Activated CD4-positive, alpha-beta memory T cell treated with anti-CD3 and anti-CD28 coated beads, Interleukin-2, amount 10 ng/mL, durations not matched to agents 7 days and 5 days (primary cell): Measurements from ENCODE around the gene CCR6. TPM values are rescaled to one million over a fixed set of nuclear protein-coding genes. Genes with fewer than 3 reads are reported as not detected.

Experiments
- CTCF ChIA-PET: fragments of 350-600 bp; sonication (Branson Sonifier 250); formaldehyde crosslinking; loops from one replicate; lab custom pipeline; 2021; ENCODE audit warnings: antibody characterized with exemption, inconsistent platforms; lab: Charles Lee
- POLR2A ChIA-PET: fragments of 350-600 bp; sonication (Branson Sonifier 250); formaldehyde crosslinking; loops from one replicate; lab custom pipeline; 2021; ENCODE audit warnings: antibody characterized with exemption; lab: Charles Lee
- DNase-seq: peaks from one replicate; pipeline ENCODE4 v3.0.0-alpha.2; 2020
- H3K27ac Mint-ChIP-seq: one replicate; pipeline ENCODE4 v1.8.0; 2021; ENCODE audit warnings: mild to moderate bottlenecking, mixed read lengths
- H3K27me3 Mint-ChIP-seq: one replicate; pipeline ENCODE4 v1.8.0; 2021; ENCODE audit warnings: mixed read lengths
- H3K36me3 Mint-ChIP-seq: one replicate; pipeline ENCODE4 v1.8.0; 2021; ENCODE audit warnings: low read depth, mixed read lengths
- H3K4me1 Mint-ChIP-seq: one replicate; pipeline ENCODE4 v1.8.0; 2021; ENCODE audit warnings: mixed read lengths
- H3K4me3 Mint-ChIP-seq: one replicate; pipeline ENCODE4 v1.8.0; 2021; ENCODE audit warnings: mild to moderate bottlenecking, mixed read lengths
- H3K9me3 Mint-ChIP-seq: one replicate; pipeline ENCODE4 v1.8.0; 2021; ENCODE audit warnings: mixed read lengths
- total RNA-seq, 2 experiments: library from RNA; stranded (reverse); gene quantifications; one replicate each; pipeline ENCODE4 v1.2.3, GENCODE V29; 2021

The CCR6 gene
- total RNA-seq, 2 experiments from 2014 or later, result 20.0 to 20.3 TPM

DNA sequence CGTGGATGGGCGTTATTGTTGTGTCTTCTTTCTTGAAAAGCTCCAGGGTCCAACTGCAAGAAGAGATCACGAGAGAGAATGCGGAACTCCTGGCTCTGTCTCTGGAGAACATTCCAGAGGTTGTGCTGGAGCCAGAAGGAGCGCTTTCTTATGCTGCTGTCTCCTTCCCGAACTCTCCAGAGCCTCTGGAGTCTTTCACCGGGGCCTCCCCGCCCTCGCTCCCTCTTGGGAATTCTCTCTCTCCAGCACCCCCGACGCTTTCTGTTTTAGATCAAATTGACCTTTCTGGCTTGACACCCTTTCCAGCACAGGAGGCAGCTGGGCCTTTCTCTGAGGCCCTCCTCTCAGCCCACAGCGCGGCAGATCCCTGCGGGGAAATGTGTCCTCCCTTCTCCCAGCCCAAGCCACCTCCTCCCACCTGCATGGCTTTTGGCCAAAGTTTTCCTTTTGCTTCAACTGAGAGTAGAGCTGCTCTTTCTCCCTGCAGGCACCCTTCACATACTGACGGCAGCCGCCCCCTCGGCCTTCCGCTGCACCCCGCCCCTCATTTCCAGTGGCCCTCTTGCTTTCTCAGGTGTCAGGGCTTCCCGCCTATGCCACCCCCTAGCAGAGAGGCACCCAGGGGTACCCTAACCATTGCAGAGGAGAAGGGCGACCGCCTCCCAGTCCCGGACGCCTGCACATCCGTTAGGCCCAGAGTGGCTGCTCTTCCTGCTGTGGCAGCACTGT, 6.6 kb upstream of the CCR6 start:
- no peak for DNase-seq
- peak overlapping the region; percentile 24 for H3K27ac Mint-ChIP-seq
- peaks cover 3% of the 10 kb centered on the region for H3K27me3 Mint-ChIP-seq
- peaks cover 24% of the 10 kb centered on the region for H3K36me3 Mint-ChIP-seq
- H3K4me3 Mint-ChIP-seq, result peak overlapping the region; percentile 23
- peaks cover 2% of the 10 kb centered on the region for H3K9me3 Mint-ChIP-seq
- ChIA-PET POLR2A (interaction anchor here (0.9 kb wide), 1 partner anchor 26 kb away, joined by 4 read pairs; no protein-coding TSS in a partner anchor), CTCF (interaction anchor here (1.0 kb wide), 1 partner anchor 68 kb away, joined by 3 read pairs; no protein-coding TSS in a partner anchor)
- H3K4me1 Mint-ChIP-seq, result peaks cover 89% of the 10 kb centered on the region

DNA sequence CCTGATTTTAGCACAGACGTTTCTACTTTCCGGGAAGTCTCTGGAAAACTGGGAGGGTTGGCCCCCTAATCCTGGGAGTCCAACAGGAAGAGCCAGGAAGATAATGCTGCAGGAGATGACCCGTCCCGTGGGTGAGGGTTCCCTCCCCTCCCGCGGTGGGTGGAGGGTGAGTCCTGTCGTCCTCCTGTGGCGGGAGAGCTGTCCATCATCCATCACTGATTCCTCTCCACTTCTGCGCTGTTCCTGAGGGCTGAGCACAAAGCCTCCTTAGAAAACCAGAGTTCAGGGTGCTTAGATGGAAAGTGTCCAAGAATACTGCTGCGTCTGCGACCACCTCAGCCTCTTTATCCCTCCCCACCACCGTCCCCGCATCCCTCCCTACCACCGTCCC, 6.1 kb upstream of the CCR6 start:
- peaks cover 24% of the 10 kb centered on the region for H3K36me3 Mint-ChIP-seq
- H3K4me3 Mint-ChIP-seq, result no peak overlapping the region
- no peak overlapping the region for H3K27ac Mint-ChIP-seq
- POLR2A ChIA-PET, result interaction anchor here (0.9 kb wide), 1 partner anchor 25 kb away, joined by 4 read pairs; no protein-coding TSS in a partner anchor
- H3K9me3 Mint-ChIP-seq, result peaks cover 2% of the 10 kb centered on the region
- DNase-seq, result no peak
- peaks cover 3% of the 10 kb centered on the region for H3K27me3 Mint-ChIP-seq
- CTCF ChIA-PET, result no interaction called here
- peaks cover 89% of the 10 kb centered on the region for H3K4me1 Mint-ChIP-seq

DNA sequence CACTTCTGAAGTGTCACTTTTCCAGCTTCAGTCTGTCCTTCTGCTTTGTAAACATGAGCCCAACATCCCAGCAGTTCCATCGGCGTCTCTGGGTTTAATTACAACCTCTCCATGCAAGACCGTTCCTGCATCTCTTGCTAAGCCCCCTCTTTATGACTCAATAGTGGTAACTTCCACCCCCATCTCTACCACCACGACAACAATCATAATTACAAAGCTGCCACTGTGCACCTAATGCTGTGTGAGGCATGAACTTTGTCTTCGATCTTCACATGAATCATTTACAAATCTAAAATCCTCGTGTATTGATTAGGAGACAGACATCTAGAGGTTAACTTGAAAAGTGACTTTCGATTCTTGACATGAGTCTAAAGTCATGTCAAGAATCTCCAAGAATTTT, 4.9 kb upstream of the CCR6 start:
- CTCF ChIA-PET, result no interaction called here
- H3K9me3 Mint-ChIP-seq, result peaks cover 2% of the 10 kb centered on the region
- peaks cover 89% of the 10 kb centered on the region for H3K4me1 Mint-ChIP-seq
- POLR2A ChIA-PET, result interaction anchor here (0.7 to 1.5 kb wide), 2 partner anchors 24 to 26 kb away, joined by 3 read pairs; no protein-coding TSS in a partner anchor
- H3K36me3 Mint-ChIP-seq, result peaks cover 24% of the 10 kb centered on the region
- H3K27ac Mint-ChIP-seq, result peak overlapping the region; percentile 97
- H3K4me3 Mint-ChIP-seq, result peak overlapping the region; percentile 22
- DNase-seq, result no peak
- no peaks in the 10 kb centered on the region for H3K27me3 Mint-ChIP-seq

DNA sequence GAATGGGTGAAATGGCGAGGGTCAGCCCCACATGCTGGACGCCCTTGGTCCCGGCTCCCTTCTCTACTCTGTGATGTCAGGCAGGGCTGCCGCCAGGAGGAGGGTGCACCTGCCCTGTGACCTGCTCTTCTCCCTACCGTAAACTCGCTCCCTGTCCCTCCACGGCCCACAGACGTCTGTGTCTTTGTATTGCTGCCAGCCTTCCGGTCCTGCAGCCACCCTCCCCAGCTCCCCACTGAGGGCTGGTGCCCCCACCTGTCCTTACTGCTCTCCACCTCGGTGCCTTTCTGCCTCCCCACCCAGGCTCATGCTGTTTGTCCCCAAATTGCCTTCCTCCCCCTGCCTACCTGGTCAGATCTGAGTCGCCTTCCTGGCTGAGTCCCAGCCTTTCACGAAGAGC, 4.1 kb upstream of the CCR6 start:
- peak overlapping the region; percentile 53 for H3K4me3 Mint-ChIP-seq
- no peak for DNase-seq
- peaks cover 2% of the 10 kb centered on the region for H3K9me3 Mint-ChIP-seq
- H3K36me3 Mint-ChIP-seq, result peaks cover 27% of the 10 kb centered on the region
- ChIA-PET POLR2A (interaction anchor here (1.2 to 1.5 kb wide), 3 partner anchors 23 to 71 kb away, joined by 3 to 4 read pairs (median 3); no protein-coding TSS in a partner anchor), CTCF (interaction anchor here (1.3 kb wide), 1 partner anchor 344 kb away, joined by 3 read pairs; no protein-coding TSS in a partner anchor)
- peaks cover 87% of the 10 kb centered on the region for H3K4me1 Mint-ChIP-seq
- H3K27me3 Mint-ChIP-seq, result no peaks in the 10 kb centered on the region
- peak overlapping the region; percentile 97 for H3K27ac Mint-ChIP-seq

GRCh38 chr6:167119670-167120582, 3.0 kb upstream of the CCR6 start:
- CTCF ChIA-PET, result interaction anchor here (0.6 to 1.3 kb wide), 2 partner anchors 22 to 345 kb away, joined by 3 read pairs; no protein-coding TSS in a partner anchor
- peak overlapping the region; percentile 97 for H3K27ac Mint-ChIP-seq
- POLR2A ChIA-PET, result interaction anchor here (0.8 to 1.5 kb wide), 5 partner anchors 22 to 121 kb away, joined by 3 to 5 read pairs (median 4); partner anchors contain the start of gene CEP43
- H3K4me1 Mint-ChIP-seq, result peaks cover 84% of the 10 kb centered on the region
- H3K36me3 Mint-ChIP-seq, result peaks cover 33% of the 10 kb centered on the region
- H3K4me3 Mint-ChIP-seq, result no peak overlapping the region
- peaks cover 2% of the 10 kb centered on the region for H3K9me3 Mint-ChIP-seq
- no peaks in the 10 kb centered on the region for H3K27me3 Mint-ChIP-seq
- peak; percentile 46 for DNase-seq

DNA sequence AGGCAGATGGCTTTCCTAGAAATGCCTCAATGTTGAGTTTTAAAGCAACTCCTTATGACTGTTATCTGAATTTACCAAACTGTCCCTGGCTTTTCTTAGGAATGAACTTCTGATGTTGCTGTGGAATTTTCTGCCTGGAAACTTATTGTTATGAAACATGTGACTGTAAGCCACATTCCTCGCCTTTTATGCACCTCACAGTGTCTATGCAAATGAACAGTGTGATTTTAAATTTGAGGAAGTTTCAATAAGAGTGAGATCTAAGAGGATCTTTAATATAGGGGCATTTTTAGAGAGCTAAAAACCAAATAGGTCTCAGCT, 2.4 kb upstream of the CCR6 start:
- no peaks in the 10 kb centered on the region for H3K27me3 Mint-ChIP-seq
- no peak for DNase-seq
- POLR2A ChIA-PET, result interaction anchor here (0.8 to 1.5 kb wide), 3 partner anchors 30 to 121 kb away, joined by 3 to 5 read pairs (median 4); partner anchors contain the start of gene CEP43
- H3K36me3 Mint-ChIP-seq, result peaks cover 37% of the 10 kb centered on the region
- peak overlapping the region; percentile 97 for H3K27ac Mint-ChIP-seq
- no peak overlapping the region for H3K4me3 Mint-ChIP-seq
- H3K9me3 Mint-ChIP-seq, result peaks cover 2% of the 10 kb centered on the region
- H3K4me1 Mint-ChIP-seq, result peaks cover 82% of the 10 kb centered on the region
- CTCF ChIA-PET, result no interaction called here

GRCh38 chr6:167121335-167121841, 1.5 kb upstream of the CCR6 start:
- H3K27ac Mint-ChIP-seq, result peak overlapping the region; percentile 97
- H3K9me3 Mint-ChIP-seq, result peaks cover 3% of the 10 kb centered on the region
- H3K4me1 Mint-ChIP-seq, result peaks cover 76% of the 10 kb centered on the region
- H3K27me3 Mint-ChIP-seq, result no peaks in the 10 kb centered on the region
- POLR2A ChIA-PET, result interaction anchor here (1.1 to 4.0 kb wide), 8 partner anchors 19 to 123 kb away, joined by 4 to 32 read pairs (median 12); partner anchors contain the start of gene CEP43
- H3K36me3 Mint-ChIP-seq, result peaks cover 37% of the 10 kb centered on the region
- peak overlapping the region; percentile 80 for H3K4me3 Mint-ChIP-seq
- CTCF ChIA-PET, result interaction anchor here (1.4 to 3.5 kb wide), 5 partner anchors 10 to 74 kb away, joined by 3 to 19 read pairs (median 10); no protein-coding TSS in a partner anchor
- DNase-seq, result no peak

DNA sequence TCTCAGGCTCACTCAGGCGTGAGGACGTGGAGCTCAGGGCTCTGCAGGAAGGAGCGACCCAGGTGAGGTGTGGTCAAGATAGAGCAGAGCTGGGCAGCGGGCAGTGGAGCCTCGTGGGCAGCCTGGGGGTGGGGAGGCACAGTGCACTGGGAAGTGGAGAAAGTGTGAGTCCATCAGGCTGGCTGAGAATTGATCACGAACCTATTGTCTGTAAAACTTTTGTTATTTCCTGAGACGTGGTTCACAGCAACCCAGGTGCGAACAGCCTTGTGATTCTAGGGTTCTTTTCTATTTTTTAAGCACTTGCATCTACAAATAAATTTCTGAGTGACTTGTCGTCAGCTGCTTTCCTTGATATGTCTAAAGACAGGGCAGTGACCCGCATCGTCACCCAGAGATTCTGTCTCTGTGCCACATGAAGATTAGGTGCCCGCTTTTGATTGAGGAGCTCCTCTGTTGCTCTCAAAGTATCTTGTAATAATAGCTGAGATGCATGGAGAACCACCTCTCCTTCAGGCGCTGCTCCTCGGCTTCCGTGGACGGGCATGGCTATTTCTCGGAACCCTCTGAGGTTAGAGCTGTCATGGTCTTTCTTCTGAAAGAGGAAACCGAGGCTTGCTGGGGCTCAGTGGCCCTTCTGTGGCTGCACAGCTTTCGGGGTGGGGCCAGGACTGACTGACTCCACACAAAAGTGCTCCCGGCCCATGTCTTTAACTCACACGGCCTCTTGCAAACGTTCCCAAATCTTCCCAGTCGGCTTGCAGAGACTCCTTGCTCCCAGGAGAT, 662 bp upstream of the CCR6 start:
- Mint-ChIP-seq H3K9me3 (peaks cover 7% of the 10 kb centered on the region), H3K4me3 (peak overlapping the region; percentile 80), H3K4me1 (peaks cover 79% of the 10 kb centered on the region), H3K27ac (peak overlapping the region; percentile 97), H3K27me3 (no peaks in the 10 kb centered on the region), H3K36me3 (peaks cover 45% of the 10 kb centered on the region)
- peak; percentile 69 for DNase-seq
- ChIA-PET POLR2A (interaction anchor here (0.9 to 4.0 kb wide), 12 partner anchors 9 to 229 kb away, joined by 3 to 32 read pairs (median 9); partner anchors contain the start of genes CEP43 and RNASET2), CTCF (interaction anchor here (0.6 to 3.5 kb wide), 9 partner anchors 11 to 229 kb away, joined by 3 to 19 read pairs (median 5); no protein-coding TSS in a partner anchor)

DNA sequence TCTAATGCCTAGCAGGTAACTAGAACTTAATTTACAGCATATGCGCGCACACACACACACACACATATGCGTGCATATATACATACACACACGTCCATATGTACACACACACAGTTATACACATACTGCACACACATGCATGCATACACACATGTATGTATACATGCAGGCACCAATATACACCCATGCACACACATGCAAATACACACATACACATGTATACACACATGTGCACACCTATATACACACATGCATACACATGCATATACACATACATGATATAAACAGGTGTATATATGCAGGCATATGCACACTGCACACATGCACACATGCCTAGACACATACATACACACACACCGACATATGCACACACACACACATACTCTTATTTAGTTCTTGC, 1.9 kb downstream of the CCR6 start:
- H3K4me3 Mint-ChIP-seq, result peak overlapping the region; percentile 80

DNA sequence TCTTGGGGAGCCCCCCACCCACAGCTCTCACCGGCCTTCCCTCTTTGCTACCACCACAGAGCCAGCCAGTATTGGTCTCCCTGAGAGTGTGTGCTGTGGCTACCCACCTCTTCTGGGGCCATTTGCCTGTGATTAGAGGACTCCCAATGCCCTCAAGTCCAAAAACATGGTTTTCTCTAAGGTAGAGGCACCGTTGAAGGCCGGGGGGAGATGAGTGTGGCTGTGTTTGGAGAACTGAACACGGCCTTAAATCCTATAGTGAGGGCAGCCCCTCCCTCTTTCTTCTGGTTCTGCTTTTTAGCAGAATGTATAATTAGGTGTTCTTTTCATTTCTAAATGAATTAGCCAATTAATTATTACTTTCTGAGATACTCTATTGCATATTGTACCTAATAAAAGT, 2.5 kb downstream of the CCR6 start:
- Mint-ChIP-seq H3K27me3 (no peaks in the 10 kb centered on the region), H3K9me3 (peaks cover 7% of the 10 kb centered on the region), H3K36me3 (peaks cover 49% of the 10 kb centered on the region), H3K4me1 (peaks cover 76% of the 10 kb centered on the region), H3K4me3 (peak overlapping the region; percentile 80), H3K27ac (no peak overlapping the region)
- CTCF ChIA-PET, result interaction anchor here (1.5 to 1.8 kb wide), 2 partner anchors 34 to 136 kb away, joined by 3 to 4 read pairs; no protein-coding TSS in a partner anchor
- POLR2A ChIA-PET, result no interaction called here
- no peak for DNase-seq

More for the DNA sequence above, 1.9 kb downstream of the CCR6 start:
- Mint-ChIP-seq H3K27me3 (no peaks in the 10 kb centered on the region), H3K4me1 (peaks cover 76% of the 10 kb centered on the region), H3K9me3 (peaks cover 7% of the 10 kb centered on the region), H3K27ac (peak overlapping the region; percentile 50), H3K36me3 (peaks cover 49% of the 10 kb centered on the region)
- DNase-seq, result no peak
- POLR2A ChIA-PET, result interaction anchor here (1.2 to 4.0 kb wide), 3 partner anchors 11 to 34 kb away, joined by 3 to 32 read pairs (median 26); no protein-coding TSS in a partner anchor
- CTCF ChIA-PET, result interaction anchor here (1.5 to 3.5 kb wide), 4 partner anchors 13 to 135 kb away, joined by 3 to 19 read pairs (median 9); no protein-coding TSS in a partner anchor

DNA sequence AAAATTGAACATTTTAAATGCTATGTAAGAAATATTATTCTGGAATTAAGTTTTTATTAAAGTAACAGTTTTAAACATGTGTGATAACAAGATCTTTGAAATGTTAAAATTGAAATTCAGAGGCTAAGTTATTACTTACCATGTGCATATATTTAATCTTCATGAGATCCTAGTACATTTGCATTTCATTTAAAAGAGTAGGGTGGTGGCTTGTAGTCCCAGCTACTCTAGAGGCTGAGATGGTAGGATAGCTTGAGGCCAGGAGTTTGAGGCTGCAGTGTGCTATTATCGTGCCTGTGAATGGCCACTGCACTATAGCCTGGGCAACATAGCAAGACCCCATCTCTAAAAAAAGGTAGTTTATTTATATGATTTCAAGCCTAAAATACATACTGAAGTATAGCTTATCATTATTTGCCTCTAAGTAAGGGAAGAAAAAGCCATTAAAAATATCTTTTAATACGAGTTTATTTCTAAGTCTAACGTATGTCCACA, 3.0 kb downstream of the CCR6 start:
- Mint-ChIP-seq H3K4me3 (no peak overlapping the region), H3K27me3 (no peaks in the 10 kb centered on the region), H3K36me3 (peaks cover 45% of the 10 kb centered on the region), H3K9me3 (peaks cover 4% of the 10 kb centered on the region), H3K4me1 (peaks cover 74% of the 10 kb centered on the region), H3K27ac (no peak overlapping the region)
- ChIA-PET POLR2A (no interaction called here), CTCF (no interaction called here)
- no peak for DNase-seq
